RWPE1 (cell line): Measurements from ENCODE around the gene TLDC2.
A peak's percentile ranks its signal among the peaks of the same experiment; 100 is the strongest.

Experiments
- CTCF ChIA-PET: fragments of 350-600 bp; sonication (Branson Sonifier 250); formaldehyde crosslinking; extraction: SDS; loops from one replicate; lab custom pipeline; 2021; lab: Yijun Ruan, JAX
- POLR2A ChIA-PET: fragments of 400-600 bp; formaldehyde crosslinking; extraction: SDS; loops from one replicate; lab custom pipeline; 2020; ENCODE audit warnings: antibody characterized with exemption; ENCODE audit not compliant: low non-redundant PET; lab: Yijun Ruan, JAX
- DNase-seq: peaks from one replicate; pipeline ENCODE4 v3.0.0; 2012; ENCODE audit warnings: low spot score
- H3K27ac ChIP-seq: fragments of 450-650 bp; 2 replicates; pipeline ENCODE4 v1.5.1; 2017
- TF ChIP-seq, protein P1 (sequence below): fragments of 450-650 bp; conservative IDR thresholded peaks from 2 replicates; pipeline ENCODE4 v1.5.1; 2017; ENCODE audit warnings: low read depth, mild to moderate bottlenecking

Gene TLDC2

DNA sequence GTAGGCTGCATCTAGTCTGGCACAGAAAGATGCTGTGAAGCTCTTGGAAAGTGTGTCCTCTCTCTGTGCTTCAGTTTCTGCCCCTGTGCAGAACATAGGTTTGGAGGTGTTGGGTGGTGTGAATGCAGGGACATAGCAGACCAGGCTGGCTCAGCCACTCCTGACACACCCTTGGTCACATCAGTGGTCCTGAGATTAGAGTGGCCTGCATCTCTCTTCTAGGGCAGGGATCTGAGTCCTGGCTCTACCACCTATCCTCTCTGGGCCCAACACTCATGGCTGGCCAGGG is 10.1 kb upstream of the TLDC2 start:
- H3K27ac ChIP-seq, result peak overlapping the region; percentile 14
- no peak for DNase-seq
- POLR2A ChIA-PET, result no interaction called here
- CTCF ChIA-PET, result interaction anchor here (1.8 kb wide), 1 partner anchor 74 kb away, joined by 9 read pairs; no protein-coding TSS in a partner anchor
- TF ChIP-seq, protein P1, sequence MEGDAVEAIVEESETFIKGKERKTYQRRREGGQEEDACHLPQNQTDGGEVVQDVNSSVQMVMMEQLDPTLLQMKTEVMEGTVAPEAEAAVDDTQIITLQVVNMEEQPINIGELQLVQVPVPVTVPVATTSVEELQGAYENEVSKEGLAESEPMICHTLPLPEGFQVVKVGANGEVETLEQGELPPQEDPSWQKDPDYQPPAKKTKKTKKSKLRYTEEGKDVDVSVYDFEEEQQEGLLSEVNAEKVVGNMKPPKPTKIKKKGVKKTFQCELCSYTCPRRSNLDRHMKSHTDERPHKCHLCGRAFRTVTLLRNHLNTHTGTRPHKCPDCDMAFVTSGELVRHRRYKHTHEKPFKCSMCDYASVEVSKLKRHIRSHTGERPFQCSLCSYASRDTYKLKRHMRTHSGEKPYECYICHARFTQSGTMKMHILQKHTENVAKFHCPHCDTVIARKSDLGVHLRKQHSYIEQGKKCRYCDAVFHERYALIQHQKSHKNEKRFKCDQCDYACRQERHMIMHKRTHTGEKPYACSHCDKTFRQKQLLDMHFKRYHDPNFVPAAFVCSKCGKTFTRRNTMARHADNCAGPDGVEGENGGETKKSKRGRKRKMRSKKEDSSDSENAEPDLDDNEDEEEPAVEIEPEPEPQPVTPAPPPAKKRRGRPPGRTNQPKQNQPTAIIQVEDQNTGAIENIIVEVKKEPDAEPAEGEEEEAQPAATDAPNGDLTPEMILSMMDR, result no peak

DNA sequence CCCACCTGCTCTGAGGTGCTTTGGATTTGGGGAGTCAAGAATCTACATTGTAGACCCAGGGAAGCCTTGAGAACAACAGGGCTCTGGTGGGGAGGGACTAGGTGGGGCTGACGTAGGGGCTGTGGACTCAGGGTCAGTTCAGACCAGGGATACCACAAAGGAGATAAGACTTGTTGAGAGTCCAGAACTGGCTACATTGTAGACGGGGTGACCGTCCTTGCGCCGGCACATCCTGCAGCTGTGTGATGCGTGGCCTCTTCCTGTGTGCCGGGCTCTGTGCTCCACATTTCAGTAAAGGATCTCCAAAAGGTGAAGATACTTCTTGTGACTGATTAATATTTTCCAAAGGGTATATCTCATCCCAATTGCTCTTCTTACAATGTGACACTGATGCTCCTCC is 9.8 kb upstream of the TLDC2 start:
- CTCF ChIA-PET, result interaction anchor here (0.6 kb wide), 1 partner anchor 179 kb away, joined by 3 read pairs; no protein-coding TSS in a partner anchor
- no peak for DNase-seq
- POLR2A ChIA-PET, result no interaction called here
- TF ChIP-seq, protein P1, result no peak
- peak overlapping the region; percentile 14 for H3K27ac ChIP-seq

DNA sequence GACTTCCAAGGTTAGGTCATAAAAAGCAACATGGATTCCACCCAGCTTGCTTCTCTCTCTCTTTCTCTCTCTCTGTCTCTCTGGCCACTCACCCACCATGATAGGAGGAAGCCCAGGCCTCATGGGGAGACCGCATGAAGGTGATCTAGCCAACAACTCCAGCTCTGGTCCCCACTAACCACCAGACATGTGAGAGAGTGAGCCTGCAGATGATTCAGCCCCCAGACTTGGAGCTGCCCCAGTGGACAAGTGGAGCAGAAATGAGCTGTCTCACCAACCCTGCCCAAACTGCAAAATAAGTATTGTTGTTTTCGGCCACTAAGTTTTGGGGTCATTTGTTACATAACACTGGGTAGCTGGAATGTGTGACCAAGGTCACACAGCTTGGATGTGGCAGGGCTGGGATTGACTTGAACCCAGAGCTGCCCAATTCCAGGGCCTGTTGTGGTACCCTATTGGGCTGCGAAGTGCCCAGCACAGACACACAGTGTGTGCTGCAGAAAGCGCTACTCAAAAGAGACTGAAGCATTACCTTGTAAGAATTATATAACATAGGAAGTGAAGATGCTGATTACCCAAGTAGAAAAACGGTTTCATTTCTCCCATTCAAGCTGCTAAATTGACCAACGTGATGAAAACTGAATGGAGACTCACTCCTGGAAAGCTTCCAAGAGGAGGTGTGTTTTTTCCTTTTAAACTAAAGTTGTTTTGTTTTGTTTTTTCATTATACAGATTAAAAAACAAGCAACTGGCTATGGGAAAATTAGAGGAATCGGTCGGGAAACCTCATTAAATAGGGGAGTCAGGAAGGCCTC is 9.1 kb upstream of the TLDC2 start:
- POLR2A ChIA-PET, result no interaction called here
- no peak for DNase-seq
- CTCF ChIA-PET, result interaction anchor here (0.5 to 1.0 kb wide), 5 partner anchors 9 to 180 kb away, joined by 3 to 6 read pairs (median 4); partner anchors contain the start of gene TLDC2
- H3K27ac ChIP-seq, result peak overlapping the region; percentile 14
- TF ChIP-seq, protein P1, result no peak

DNA sequence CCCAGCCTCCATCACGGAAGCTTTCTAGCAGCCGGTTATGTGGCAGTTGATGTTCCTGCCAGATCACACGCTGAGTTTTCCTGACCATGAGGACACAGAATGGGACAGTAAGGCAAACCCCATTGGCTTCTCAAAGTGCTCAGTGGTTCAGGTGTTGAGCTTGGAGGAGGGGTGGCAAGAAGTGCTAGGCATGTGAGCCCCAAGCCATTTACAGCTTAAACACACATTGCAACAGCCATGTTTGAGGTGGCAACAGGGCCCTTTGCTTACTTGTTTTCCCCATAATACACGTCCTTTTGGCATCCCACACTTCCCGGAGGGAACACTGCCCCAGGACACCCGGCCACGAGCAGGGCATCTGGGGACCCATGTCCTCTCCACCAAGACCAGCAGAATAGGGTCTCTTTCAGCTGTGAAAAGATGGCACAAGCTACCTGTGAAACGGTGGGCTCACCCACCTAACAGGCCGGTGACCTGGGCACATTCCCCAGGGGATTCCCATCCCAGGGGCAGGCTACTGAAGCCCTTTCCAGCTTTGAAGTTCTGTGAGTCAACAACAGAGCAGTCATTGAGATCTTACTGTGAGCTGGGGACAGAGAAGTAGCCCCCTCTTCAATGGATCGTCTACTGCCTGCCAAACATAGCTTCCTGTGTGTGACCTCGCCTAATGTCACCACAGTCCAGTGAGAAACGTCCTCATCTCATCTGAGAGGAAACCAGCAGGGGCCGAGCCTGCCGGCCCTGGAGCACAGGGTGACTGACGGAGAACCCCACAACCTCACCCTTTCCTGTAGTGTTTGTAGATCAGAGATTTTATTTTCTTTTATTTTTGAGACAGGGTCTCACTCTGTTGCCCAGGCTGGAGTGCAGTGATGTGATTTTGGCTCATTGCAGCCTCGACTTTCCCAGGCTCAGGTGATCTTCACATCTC is 4.0 kb upstream of the TLDC2 start:
- POLR2A ChIA-PET, result no interaction called here
- TF ChIP-seq, protein P1, result no peak
- CTCF ChIA-PET, result interaction anchor here (0.6 to 1.7 kb wide), 7 partner anchors 8 to 669 kb away, joined by 3 to 9 read pairs (median 5); a partner anchor contains a TSS
- no peak overlapping the region for H3K27ac ChIP-seq
- DNase-seq, result no peak

DNA sequence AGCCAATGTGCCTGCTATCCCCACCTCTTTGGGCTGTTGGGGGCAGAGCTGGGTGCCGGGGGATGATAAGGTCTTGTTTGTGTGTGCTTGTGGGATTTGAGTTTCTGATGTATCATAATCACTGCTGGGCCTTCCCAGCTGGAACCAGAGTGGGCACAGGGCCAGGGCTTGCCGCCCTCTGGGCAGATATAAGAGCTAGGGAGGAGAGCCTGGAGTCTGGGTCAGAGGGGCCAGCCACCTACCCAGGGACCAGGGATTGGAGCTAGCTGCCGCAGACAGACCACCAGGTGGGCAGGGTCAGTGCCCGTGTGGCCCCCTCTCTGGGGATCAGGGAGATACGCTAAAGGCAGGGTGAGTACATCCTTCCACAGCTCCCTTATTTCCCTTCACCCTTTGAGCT is 3.1 kb upstream of the TLDC2 start:
- TF ChIP-seq, protein P1, result no peak
- no peak overlapping the region for H3K27ac ChIP-seq
- CTCF ChIA-PET, result interaction anchor here (0.7 to 1.6 kb wide), 6 partner anchors 9 to 1086 kb away, joined by 3 to 9 read pairs (median 4); a partner anchor contains a TSS
- no peak for DNase-seq
- POLR2A ChIA-PET, result interaction anchor here (0.6 kb wide), 1 partner anchor 121 kb away, joined by 3 read pairs; no protein-coding TSS in a partner anchor
